GM19324 (cell line): Measurements from ENCODE around the gene TGFBRAP1.

ENCODE experiments used
- ATAC-seq: cut with Tn5 transposase; IDR thresholded peaks from one replicate; pipeline ENCODE4 v1.9.1; 2021; ENCODE audit warnings: mild to moderate bottlenecking, moderate library complexity; ENCODE audit not compliant: unreplicated experiment, low FRiP score

TGFBRAP1 gene

GRCh38 chr2:105244451-105244850 lies 85.1 kb downstream of the TGFBRAP1 start:
- no peak for ATAC-seq

GRCh38 chr2:105243961-105244360 lies 85.6 kb downstream of the TGFBRAP1 start:
- no peak for ATAC-seq

GRCh38 chr2:105242286-105242993 lies 87.1 kb downstream of the TGFBRAP1 start:
- ATAC-seq, result no peak

GRCh38 chr2:105241443-105241842 lies 88.1 kb downstream of the TGFBRAP1 start, which contains the start of gene GPR45:
Gene GPR45, plus strand, starts transcription at chr2:105241743. Its CDS starts 116 bp downstream, at chr2:105241859.
- no peak for ATAC-seq

GRCh38 chr2:105239924-105240323 lies 89.6 kb downstream of the TGFBRAP1 start:
- no peak for ATAC-seq

GRCh38 chr2:105238664-105239240 lies 90.8 kb downstream of the TGFBRAP1 start:
- ATAC-seq, result no peak

GRCh38 chr2:105237045-105237765 lies 92.3 kb downstream of the TGFBRAP1 start:
- ATAC-seq, result no peak

- ATAC-seq, result no peak
Measured at GRCh38 chr2:105236060-105236424, 93.5 kb downstream of the TGFBRAP1 start.

GRCh38 chr2:105235388-105236059 lies 94.0 kb downstream of the TGFBRAP1 start:
- no peak for ATAC-seq

- ATAC-seq, result no peak
Measured at GRCh38 chr2:105231232-105231619, 98.3 kb downstream of the TGFBRAP1 start.

GRCh38 chr2:105224444-105224843 lies 105.1 kb downstream of the TGFBRAP1 start:
- no peak for ATAC-seq

- ATAC-seq, result no peak
Measured at GRCh38 chr2:105220604-105221003, 108.9 kb downstream of the TGFBRAP1 start.

GRCh38 chr2:105215586-105216192 lies 113.8 kb downstream of the TGFBRAP1 start:
- ATAC-seq, result no peak
